Sigmoid colon (tissue), 4 donors: ENCODE results near the gene CERS3.

Experiments
- POLR2AphosphoS5 ChIP-seq, 4 donors: sonication (generic); formaldehyde crosslinking; IDR thresholded peaks; one replicate each; pipeline ENCODE4 v1.6.1; 2017; ENCODE audit warnings: antibody characterized with exemption in 4 of 4
- TF ChIP-seq, protein P1 (sequence below), 4 experiments: fragments of 450-650 bp in 3 of 4; fragments of 200-600 bp in 1 of 4; IDR thresholded peaks; one replicate each; pipeline ENCODE4 v1.5.1; 2016 to 2019; ENCODE audit warnings: antibody characterized with exemption in 4 of 4, mild to moderate bottlenecking in 3 of 4, moderate library complexity in 2 of 4

- TF ChIP-seq, protein P1, sequence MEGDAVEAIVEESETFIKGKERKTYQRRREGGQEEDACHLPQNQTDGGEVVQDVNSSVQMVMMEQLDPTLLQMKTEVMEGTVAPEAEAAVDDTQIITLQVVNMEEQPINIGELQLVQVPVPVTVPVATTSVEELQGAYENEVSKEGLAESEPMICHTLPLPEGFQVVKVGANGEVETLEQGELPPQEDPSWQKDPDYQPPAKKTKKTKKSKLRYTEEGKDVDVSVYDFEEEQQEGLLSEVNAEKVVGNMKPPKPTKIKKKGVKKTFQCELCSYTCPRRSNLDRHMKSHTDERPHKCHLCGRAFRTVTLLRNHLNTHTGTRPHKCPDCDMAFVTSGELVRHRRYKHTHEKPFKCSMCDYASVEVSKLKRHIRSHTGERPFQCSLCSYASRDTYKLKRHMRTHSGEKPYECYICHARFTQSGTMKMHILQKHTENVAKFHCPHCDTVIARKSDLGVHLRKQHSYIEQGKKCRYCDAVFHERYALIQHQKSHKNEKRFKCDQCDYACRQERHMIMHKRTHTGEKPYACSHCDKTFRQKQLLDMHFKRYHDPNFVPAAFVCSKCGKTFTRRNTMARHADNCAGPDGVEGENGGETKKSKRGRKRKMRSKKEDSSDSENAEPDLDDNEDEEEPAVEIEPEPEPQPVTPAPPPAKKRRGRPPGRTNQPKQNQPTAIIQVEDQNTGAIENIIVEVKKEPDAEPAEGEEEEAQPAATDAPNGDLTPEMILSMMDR (IDR thresholded peaks at IDR 0.05), result no peak
- TF ChIP-seq POLR2AphosphoS5 (IDR thresholded peaks at IDR 0.05), result no peak
These were observed 42.9 kb upstream of the CERS3 start for GRCh38 chr15:100571592-100572167.
